HG02642 (cell line): ENCODE results near the gene DMRTB1.

ENCODE experiments used
- ATAC-seq: cut with Tn5 transposase; IDR thresholded peaks from one replicate; pipeline ENCODE4 v1.9.1; 2021; ENCODE audit warnings: mild to moderate bottlenecking; ENCODE audit not compliant: unreplicated experiment, poor library complexity

The DMRTB1 gene

GRCh38 chr1:53507116-53507820 lies 48.1 kb downstream of the DMRTB1 start:
- no peak for ATAC-seq

- ATAC-seq: no peak
These were observed 49.1 kb downstream of the DMRTB1 start for GRCh38 chr1:53508056-53508990.

- ATAC-seq: no peak
These were observed 49.9 kb downstream of the DMRTB1 start for GRCh38 chr1:53508991-53509666.

GRCh38 chr1:53509775-53510174 lies 50.6 kb downstream of the DMRTB1 start:
- no peak for ATAC-seq

GRCh38 chr1:53510215-53510614 lies 51.0 kb downstream of the DMRTB1 start:
- ATAC-seq: no peak

GRCh38 chr1:53511323-53511932 lies 52.2 kb downstream of the DMRTB1 start:
- no peak for ATAC-seq

- ATAC-seq: no peak
These were observed 53.0 kb downstream of the DMRTB1 start for GRCh38 chr1:53511933-53512806.

GRCh38 chr1:53512807-53513755 lies 53.9 kb downstream of the DMRTB1 start:
- no peak for ATAC-seq

GRCh38 chr1:53513846-53514245 lies 54.6 kb downstream of the DMRTB1 start:
- no peak for ATAC-seq

GRCh38 chr1:53514436-53514835 lies 55.2 kb downstream of the DMRTB1 start:
- ATAC-seq: no peak

- ATAC-seq: no peak
These were observed 57.0 kb downstream of the DMRTB1 start for GRCh38 chr1:53516181-53516580.
